Chondrocyte (in vitro differentiated cells): ENCODE results near the gene MTFP1. TPM values are rescaled to one million over a fixed set of nuclear protein-coding genes. Genes with fewer than 3 reads are reported as not detected.
"Not testable (repeated sequence)": the region's sequence is repeated elsewhere in the genome, so short reads cannot be mapped to it uniquely, and the experiment has no call there.

ENCODE experiments used
- DNase-seq: peaks from one replicate; pipeline ENCODE4 v3.0.0; 2021; ENCODE audit warnings: mixed read lengths, low spot score
- H3K27ac Mint-ChIP-seq: one replicate; pipeline ENCODE4 v1.8.0; 2021; ENCODE audit warnings: mild to moderate bottlenecking, moderate library complexity, mixed read lengths; ENCODE audit not compliant: unreplicated experiment
- H3K27me3 Mint-ChIP-seq: 2 replicates; pipeline ENCODE4 v1.8.0; 2021; ENCODE audit warnings: low read depth, mixed read lengths
- H3K36me3 Mint-ChIP-seq: 2 replicates; pipeline ENCODE4 v1.8.0; 2021; ENCODE audit warnings: low read depth, mixed read lengths
- H3K4me1 Mint-ChIP-seq: 2 replicates; pipeline ENCODE4 v1.8.0; 2021; ENCODE audit warnings: low read depth, mild to moderate bottlenecking, mixed read lengths
- H3K4me3 Mint-ChIP-seq: one replicate; pipeline ENCODE4 v1.8.0; 2021; ENCODE audit warnings: mild to moderate bottlenecking, moderate library complexity, mixed read lengths; ENCODE audit not compliant: unreplicated experiment
- H3K9me3 Mint-ChIP-seq: 2 replicates; pipeline ENCODE4 v1.8.0; 2021; ENCODE audit warnings: low read depth, mixed read lengths
- CTCF ChIP-seq: fragments of 200-600 bp; sonication (generic); IDR thresholded peaks from 2 replicates; pipeline ENCODE4 v1.5.0; 2021; ENCODE audit warnings: antibody characterized with exemption, mild to moderate bottlenecking, moderate library complexity
- total RNA-seq: library from RNA; stranded (reverse); gene quantifications from 3 replicates; pipeline ENCODE4 v1.2.1, GENCODE V29; 2021

Gene MTFP1
- total RNA-seq, 1 donor from 2014 or later, result 12.1 TPM

- peaks cover 6% of the 10 kb centered on the region for H3K27me3 Mint-ChIP-seq
- no peak overlapping the region for H3K4me3 Mint-ChIP-seq
- no peaks in the 10 kb centered on the region for H3K36me3 Mint-ChIP-seq
- peaks cover 3% of the 10 kb centered on the region for H3K4me1 Mint-ChIP-seq
- no peaks in the 10 kb centered on the region for H3K9me3 Mint-ChIP-seq
- no peak overlapping the region for H3K27ac Mint-ChIP-seq
- no peak for TF ChIP-seq CTCF
- DNase-seq, result no peak
Measured at GRCh38 chr22:30447656-30448055, 22.1 kb downstream of the MTFP1 start.

GRCh38 chr22:30451488-30451887 is 25.9 kb downstream of the MTFP1 start:
- H3K4me3 Mint-ChIP-seq, H3K27me3 Mint-ChIP-seq, DNase-seq, H3K9me3 Mint-ChIP-seq, H3K36me3 Mint-ChIP-seq, H3K27ac Mint-ChIP-seq, H3K4me1 Mint-ChIP-seq: not testable (repeated sequence)

GRCh38 chr22:30452861-30453260 is 27.3 kb downstream of the MTFP1 start:
- peaks cover 12% of the 10 kb centered on the region for H3K27me3 Mint-ChIP-seq
- H3K9me3 Mint-ChIP-seq, result no peaks in the 10 kb centered on the region
- no peaks in the 10 kb centered on the region for H3K36me3 Mint-ChIP-seq
- no peak for TF ChIP-seq CTCF
- no peak overlapping the region for H3K4me3 Mint-ChIP-seq
- H3K27ac Mint-ChIP-seq, result no peak overlapping the region
- DNase-seq, result no peak
- no peaks in the 10 kb centered on the region for H3K4me1 Mint-ChIP-seq

GRCh38 chr22:30453731-30454510 is 28.4 kb downstream of the MTFP1 start:
- Mint-ChIP-seq H3K4me1 (no peaks in the 10 kb centered on the region), H3K9me3 (no peaks in the 10 kb centered on the region), H3K27me3 (peaks cover 12% of the 10 kb centered on the region), H3K27ac (no peak overlapping the region), H3K4me3 (no peak overlapping the region), H3K36me3 (no peaks in the 10 kb centered on the region)
- peak; percentile 14 for TF ChIP-seq CTCF
- no peak for DNase-seq

GRCh38 chr22:30455075-30455840 is 29.7 kb downstream of the MTFP1 start:
- no peaks in the 10 kb centered on the region for H3K4me1 Mint-ChIP-seq
- H3K27ac Mint-ChIP-seq, result no peak overlapping the region
- H3K9me3 Mint-ChIP-seq, result no peaks in the 10 kb centered on the region
- peaks cover 12% of the 10 kb centered on the region for H3K27me3 Mint-ChIP-seq
- no peak for TF ChIP-seq CTCF
- H3K36me3 Mint-ChIP-seq, result no peaks in the 10 kb centered on the region
- DNase-seq, result no peak
- no peak overlapping the region for H3K4me3 Mint-ChIP-seq
